ENCODE measurements around the gene TNKS1BP1.

DNA sequence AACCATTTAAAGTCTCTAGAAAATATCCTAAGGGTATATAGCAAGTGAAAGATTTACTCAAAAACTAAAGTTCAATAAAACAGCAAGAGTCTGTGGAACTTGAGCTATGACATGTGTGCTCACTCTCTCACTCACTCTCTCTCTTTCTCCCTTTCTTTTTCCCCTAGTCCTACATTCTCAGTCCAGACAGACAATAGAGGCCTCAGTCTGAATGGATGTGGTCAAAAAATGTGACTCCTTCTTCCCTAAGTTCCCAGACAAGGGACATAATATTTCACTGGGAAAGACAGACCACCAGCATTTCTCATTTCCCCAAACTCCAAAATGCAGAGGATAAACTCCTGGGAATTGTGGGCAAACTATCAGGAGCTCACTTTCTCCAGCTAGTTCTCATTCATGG, 70.1 kb downstream of the TNKS1BP1 start:
- TF ChIP-seq POLR2A (IDR thresholded peaks at IDR 0.05; ENCODE audit: low read length) (no peak), GATA1 (IDR thresholded peaks at IDR 0.05; ENCODE audit: low read depth, low read length) (no peak)
